DMS114 treated with DMSO at 0.1 percent for 48 hours (cell line): ENCODE measurements around the gene NGDN.

ENCODE experiments used
- DNase-seq: peaks from one replicate; lab custom pipeline; 2025; ENCODE audit not compliant: unreplicated experiment; lab: John Stamatoyannopoulos, UW

NGDN gene

DNA sequence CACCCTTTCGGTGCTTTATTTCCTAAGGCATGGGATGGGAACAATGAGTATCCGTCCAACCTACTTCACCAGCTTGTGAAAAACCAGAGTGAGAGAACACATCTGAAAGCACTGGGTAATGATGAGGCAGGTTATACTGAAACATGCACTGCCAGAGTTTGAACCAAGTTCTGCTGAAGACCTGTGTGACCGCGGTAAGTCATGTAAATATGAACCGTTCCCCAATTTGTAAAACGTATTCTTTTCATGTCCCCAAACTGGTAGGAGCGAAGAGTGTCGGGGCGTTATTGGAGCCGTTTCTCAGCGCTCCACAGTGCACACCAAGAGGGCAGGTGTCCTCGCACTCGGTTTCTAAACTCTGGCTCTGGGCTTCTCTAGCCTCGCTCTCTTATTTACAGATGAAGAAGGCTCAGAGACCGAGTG lies 788 bp upstream of the NGDN start:
- DNase-seq, result no peak

DNA sequence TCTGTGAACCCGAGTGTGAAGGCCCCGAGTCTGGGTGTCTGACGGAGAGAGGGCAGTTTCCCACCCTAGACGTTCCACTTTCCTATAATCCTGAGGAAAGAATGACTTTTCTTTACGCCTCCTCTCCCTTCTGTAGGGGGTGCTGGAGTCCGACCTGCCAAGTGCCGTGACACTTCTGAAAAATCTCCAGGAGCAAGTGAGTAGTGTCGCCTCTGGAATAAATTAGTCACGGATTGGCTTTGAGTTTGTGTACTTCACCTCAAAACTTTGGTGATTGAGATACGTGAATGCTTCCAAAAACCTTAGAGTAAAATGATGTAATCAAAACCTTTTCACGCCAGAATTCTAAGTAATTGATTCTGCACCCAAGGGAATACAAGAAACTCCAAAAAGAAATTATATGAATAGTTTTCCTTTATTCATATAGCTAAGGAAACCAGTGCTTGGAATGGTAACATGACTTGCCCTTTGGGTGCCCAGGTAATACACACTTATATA lies 452 bp downstream of the NGDN start:
- DNase-seq, result no peak

DNA sequence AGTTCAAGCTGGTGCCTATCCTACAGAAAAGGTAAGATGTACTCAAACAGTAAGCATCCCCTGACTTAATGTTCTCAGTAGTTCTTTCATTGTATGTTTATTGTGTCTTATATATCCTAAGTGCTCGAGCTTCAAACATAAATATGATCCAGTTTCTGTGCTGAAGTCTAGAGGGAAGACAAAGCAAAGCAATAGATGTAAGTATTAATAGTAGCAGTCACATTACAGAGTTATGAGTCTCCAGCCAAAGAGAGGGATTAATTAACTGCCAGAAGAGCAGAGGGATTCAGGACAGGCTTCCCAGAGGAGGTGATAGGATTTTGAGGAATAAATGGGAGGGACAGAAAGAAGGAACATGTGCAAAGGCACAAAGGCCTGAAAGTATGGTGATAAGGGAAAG lies 1.4 kb downstream of the NGDN start:
- DNase-seq, result no peak

GRCh38 chr14:23478109-23478759 lies 8.7 kb downstream of the NGDN start:
- DNase-seq, result peak; percentile 17

GRCh38 chr14:23481362-23481970 lies 12.0 kb downstream of the NGDN start:
- no peak for DNase-seq

- no peak for DNase-seq
Observed at GRCh38 chr14:23481979-23482822, 12.7 kb downstream of the NGDN start.

DNA sequence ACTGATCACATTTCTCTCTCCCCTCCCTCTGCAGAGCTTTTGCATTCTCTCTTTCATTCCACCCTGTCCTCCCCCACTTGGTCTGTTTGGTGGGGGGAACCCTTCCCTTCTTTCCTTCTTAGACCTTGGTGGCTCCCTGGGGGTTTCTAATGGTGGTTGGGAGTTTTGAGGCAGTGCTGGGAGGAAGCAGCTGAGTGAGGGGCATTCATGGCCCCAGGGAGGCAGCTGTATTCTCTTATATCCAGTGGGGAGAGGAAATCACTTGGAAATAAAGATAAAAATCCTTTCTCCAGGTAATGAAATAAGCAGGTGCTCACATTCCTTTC lies 13.3 kb downstream of the NGDN start:
- no peak for DNase-seq

- no peak for DNase-seq
Observed at GRCh38 chr14:23483236-23483854, 13.8 kb downstream of the NGDN start.

DNA sequence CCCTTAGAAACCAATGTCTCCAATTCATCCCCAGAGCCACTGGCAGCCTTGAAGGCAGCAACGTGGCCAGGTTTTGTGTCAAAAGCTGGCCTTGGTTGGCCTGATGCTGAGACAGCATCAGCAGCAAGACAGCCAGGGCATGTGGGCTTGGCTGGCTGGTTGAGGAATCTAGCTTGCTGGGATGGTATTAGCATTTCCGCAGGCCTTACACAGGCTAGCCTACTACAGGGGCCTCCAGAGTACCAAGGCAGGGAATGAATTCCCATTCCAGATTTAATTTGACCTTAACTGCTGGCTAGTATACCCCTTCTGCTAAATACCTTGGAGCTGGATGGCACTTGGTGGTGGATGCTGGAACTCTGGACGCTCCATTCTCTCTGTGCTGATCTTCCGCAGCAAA lies 15.8 kb downstream of the NGDN start:
- DNase-seq, result no peak

- DNase-seq, result no peak
Observed at GRCh38 chr14:23486036-23486435, 16.5 kb downstream of the NGDN start.

GRCh38 chr14:23487216-23487615 lies 17.7 kb downstream of the NGDN start:
- DNase-seq, result no peak

- no peak for DNase-seq
Observed at GRCh38 chr14:23492618-23493272, 23.2 kb downstream of the NGDN start.

GRCh38 chr14:23494223-23494622 lies 24.7 kb downstream of the NGDN start:
- no peak for DNase-seq

DNA sequence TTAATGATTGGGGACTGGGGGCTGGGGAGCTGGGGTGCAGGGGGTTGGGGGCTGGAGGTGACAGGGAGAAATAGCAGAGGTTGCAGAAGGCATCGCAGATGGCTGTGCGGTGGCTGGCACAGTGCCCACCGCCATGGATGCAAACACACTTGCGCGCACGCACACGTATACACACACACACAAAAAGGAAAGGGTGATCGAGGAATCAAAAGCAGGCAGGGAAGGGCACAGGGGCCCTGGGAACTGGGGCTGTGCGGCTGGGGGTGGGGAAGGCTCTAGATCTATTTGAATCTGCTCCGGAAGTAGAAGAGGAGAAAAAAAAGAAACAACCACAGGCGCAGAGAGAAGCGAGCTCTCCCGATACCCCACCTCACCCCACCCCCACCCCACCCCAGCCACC lies 42.7 kb downstream of the NGDN start:
- no peak for DNase-seq

DNA sequence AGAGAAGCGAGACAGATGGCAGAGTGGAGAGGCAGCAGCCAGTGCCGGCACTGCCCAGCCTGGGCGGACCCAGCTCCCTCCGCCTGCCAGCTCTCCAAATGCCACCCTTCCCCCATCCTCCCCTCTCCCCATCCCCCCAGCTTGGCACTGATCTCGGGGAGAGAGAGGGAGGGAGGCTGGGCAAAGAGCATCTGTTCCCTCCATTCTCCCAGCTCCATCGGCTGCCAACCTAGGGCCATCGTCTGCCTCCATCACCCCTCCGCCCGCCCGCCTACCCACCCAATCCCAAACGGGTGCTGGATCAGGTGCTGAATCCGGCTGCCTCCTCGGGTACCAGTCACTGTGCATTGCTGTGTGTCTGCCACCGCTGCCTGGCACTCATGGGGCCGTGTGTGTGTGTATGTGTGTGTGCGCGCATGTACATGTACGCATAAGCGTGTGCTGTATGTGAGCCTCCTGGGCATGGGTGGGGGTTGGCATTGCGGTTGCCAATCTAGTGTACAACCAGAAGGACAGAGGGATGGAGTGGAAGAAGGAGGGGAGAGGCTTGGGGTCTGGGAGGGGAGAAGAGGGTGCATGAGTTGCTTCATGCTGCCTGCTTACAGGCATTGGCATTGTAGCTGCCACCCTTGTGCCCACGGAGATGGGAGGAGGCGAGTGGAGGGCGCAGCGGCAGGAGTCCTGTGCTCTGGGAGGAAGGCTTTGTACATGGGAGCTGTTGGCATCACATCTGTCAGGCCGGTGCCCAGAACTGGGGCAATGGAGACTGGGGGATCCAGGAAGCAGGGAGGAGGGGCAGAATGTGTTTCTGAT lies 43.7 kb downstream of the NGDN start:
- no peak for DNase-seq

- no peak for DNase-seq
Observed at GRCh38 chr14:23513818-23514643, 44.5 kb downstream of the NGDN start.

GRCh38 chr14:23514644-23514957 lies 45.1 kb downstream of the NGDN start:
- no peak for DNase-seq

DNA sequence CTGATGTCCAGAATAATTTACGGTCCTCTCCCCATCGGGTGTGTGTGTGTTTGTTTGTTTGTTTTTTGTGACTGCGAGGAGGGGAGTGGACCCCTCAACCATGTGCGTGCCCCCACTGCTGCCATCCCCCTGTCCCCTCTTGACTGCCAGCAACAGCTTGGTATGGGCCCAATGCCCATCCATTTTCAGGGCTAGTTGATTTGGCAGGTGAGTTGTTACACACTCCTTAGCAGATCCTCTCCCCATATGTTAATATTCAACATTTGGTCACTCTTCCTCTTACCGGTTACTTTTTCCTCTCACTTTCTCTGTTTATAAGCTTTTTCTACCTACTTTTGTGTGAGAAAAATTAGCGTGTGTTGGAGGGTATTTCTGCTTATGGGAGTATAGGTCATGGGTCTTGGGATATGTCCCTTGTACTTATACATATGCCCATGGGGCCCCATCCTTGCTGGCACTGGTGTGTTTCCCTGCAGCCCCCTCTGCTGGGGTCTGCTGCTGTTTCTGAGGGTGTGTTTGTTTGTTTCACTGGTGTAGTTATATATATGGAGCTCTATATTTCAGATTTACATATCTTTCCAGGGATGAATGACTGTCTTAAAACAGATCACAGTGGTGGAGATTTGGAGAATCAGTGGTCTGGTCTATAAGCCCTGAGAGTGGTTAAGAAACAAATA lies 48.3 kb downstream of the NGDN start:
- no peak for DNase-seq

DNA sequence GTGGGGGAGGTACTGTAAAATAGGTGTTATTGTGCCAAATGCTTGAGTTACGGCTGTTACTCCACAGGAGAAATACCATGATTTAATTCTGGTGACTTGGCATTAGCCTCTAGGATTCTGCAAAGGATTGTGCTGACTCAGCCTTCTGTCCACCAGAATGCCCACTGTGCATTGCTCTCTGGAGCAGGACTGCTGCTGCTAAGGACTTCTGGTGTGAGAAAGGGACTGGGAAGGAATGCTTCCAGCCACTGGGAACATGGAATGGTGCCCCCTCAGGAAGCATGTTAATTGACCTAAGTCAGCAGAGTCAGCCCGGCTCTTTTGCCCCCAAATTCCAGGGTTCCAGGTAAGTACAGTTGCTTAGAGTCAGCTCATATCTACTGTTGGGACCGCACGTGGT lies 49.2 kb downstream of the NGDN start:
- DNase-seq, result no peak
